ENCODE measurements around the gene RBM47. TPM values are rescaled to one million over a fixed set of nuclear protein-coding genes. Genes with fewer than 3 reads are reported as not detected.
"Not testable (repeated sequence)": the region's sequence is repeated elsewhere in the genome, so short reads cannot be mapped to it uniquely, and the experiment has no call there.

Gene RBM47
- total and polyA plus RNA-seq, 5 donors = 0.97 to 8.2 (median 4.7) TPM

DNA sequence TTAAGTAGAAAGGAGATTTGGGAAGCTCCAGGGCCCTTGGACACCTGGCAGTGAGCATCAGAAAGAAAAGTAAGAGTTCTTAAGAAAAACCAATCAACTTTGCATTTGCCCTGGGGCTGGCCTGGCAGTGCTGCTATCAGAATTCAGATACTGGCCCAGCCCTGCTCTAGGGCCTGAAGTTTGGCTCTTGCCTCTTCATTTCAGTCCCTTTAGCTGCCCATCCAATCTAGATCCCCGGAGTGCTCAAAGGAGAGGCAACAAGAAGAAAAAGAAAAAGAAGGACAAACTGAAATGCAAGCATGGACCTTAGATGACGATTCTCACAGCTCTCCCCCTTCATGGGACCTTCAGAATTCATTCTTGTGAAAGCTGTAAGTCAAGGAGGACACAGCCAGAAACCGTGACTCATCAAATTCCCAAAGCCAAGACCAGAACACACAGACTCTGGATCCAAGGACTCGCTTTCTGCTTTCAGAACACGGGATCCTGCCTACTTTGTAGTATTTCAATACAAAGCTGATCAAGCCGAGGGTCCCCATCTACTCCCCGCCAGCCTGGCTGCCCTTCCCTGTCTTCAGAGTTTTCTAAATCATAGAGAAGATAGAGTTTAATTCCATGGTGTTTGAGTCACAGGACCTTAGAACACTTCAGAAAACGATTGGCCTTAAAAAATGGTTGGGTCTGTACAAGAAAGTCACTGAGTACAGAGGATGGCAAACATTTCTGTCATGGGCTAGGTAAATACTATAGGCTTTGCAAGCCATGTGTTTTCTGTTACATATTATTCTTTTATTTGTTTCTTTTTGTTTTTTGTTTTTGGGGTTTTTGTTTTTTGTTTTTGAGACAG is 103.7 kb downstream of the RBM47 start:
- DNase-seq (peak in 2 of 3 donors; percentile 42 to 54), ATAC-seq (peak; percentile 91 to 92)
- 56% methylated on average over 8 of the region's 8 CpGs for WGBS
- H3K4me1 ChIP-seq (ENCODE audit: control insufficient read depth, insufficient read depth, low read length) = no peaks in the 10 kb centered on the region
- intact Hi-C loops (cut with DNase I) = no loop called here
- no peak overlapping the region for H3K4me3 ChIP-seq (ENCODE audit: low read length)
- no peaks in the 10 kb centered on the region for H3K27me3 ChIP-seq (ENCODE audit: control insufficient read depth, insufficient read depth)
- peak overlapping the region; percentile 77 for H3K27ac ChIP-seq (ENCODE audit: low read length)
- no peaks in the 10 kb centered on the region for H3K9me3 ChIP-seq (ENCODE audit: control insufficient read depth, low read length)

DNA sequence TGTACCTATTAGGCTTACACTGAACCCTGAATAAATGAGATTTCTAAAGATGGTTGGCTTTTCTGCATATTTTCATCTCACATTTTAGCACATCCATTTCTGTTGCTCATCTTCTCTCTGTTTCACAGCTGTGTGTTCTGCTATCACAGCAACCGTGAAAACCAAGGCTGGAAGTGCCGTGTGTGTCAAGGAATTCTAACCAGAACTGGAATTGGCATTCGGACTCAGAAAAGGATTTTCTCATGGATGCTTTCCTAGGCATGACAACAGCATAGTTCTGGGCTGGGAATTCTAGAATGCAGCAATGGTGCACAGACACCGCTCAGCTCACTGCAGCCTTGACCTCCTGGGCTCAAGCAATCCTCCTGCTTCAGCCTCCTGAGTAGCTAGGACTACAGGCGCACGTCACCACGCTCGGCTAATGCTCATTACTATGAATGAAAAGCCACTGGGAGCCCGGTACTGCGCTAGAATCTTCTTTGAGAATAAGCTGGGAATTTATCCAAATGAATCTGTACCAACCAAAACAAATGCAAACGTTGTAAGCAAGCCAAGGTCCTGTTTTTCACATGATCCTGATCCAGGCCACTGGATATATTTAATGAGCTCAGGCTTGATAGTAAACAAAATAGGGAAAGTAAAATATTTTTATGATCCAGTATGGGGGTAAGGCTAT is 105.2 kb downstream of the RBM47 start:
- intact Hi-C loops (cut with DNase I) = no loop called here
- peak in 1 of 2 donors; percentile 66 for ATAC-seq
- H3K4me3 ChIP-seq (ENCODE audit: low read length) = no peak overlapping the region
- H3K27ac ChIP-seq (ENCODE audit: low read length) = no peak overlapping the region
- H3K9me3 ChIP-seq (ENCODE audit: control insufficient read depth, low read length) = no peaks in the 10 kb centered on the region
- H3K4me1 ChIP-seq (ENCODE audit: control insufficient read depth, insufficient read depth, low read length) = no peaks in the 10 kb centered on the region
- DNase-seq = peak in 1 of 3 donors; percentile 25
- no peaks in the 10 kb centered on the region for H3K27me3 ChIP-seq (ENCODE audit: control insufficient read depth, insufficient read depth)
- WGBS = 59% methylated on average over 11 of the region's 11 CpGs

DNA sequence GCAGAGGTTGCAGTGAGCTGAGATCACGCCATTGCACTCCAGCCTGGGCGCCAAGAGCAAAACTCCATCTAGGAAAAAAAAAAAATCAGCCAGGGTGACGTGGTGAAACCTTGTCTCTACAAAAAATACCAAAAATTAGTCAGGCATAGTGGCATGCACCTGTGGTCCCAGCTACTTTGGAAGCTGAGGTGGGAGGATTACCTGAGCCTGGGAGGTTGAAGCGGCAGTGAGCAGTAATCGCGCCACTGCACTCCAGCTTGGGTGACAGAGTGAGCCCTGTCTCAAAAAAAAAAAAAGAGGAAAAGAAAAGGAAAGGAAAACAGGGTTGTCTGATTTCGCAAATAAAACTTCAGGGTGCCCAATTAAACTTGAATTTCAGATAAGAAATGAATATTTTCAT is 106.1 kb downstream of the RBM47 start:
- no peak overlapping the region for H3K27ac ChIP-seq (ENCODE audit: low read length)
- no peaks in the 10 kb centered on the region for H3K27me3 ChIP-seq (ENCODE audit: control insufficient read depth, insufficient read depth)
- H3K4me3 ChIP-seq (ENCODE audit: low read length) = no peak overlapping the region
- no peaks in the 10 kb centered on the region for H3K9me3 ChIP-seq (ENCODE audit: control insufficient read depth, low read length)
- intact Hi-C loops (cut with DNase I) = no loop called here
- no peaks in the 10 kb centered on the region for H3K4me1 ChIP-seq (ENCODE audit: control insufficient read depth, insufficient read depth, low read length)
- WGBS = 95% methylated on average over 7 of the region's 7 CpGs
- DNase-seq (no peak), ATAC-seq (no peak)

DNA sequence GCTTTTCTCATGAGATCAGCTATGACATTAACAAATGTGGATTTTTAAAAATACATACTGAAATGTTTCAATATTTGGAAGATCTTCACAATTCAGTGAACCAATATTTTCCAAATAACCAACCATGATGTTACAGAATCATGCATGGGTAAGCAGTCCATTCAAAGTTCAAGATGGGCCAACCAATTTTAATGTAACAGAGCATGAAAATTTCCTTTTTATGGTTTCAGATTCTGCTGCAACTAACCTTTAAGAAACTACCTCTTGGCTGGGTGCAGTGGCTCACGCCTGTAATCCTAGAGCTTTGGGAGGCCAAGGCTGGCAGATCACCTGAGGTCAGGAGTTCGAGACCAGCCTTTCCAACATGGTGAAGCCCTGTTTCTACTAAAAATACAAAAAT is 107.7 kb downstream of the RBM47 start:
- Histone ChIP-seq H3K27me3 (ENCODE audit: control insufficient read depth, insufficient read depth) (no peaks in the 10 kb centered on the region), H3K4me3 (ENCODE audit: low read length) (no peak overlapping the region), H3K4me1 (ENCODE audit: control insufficient read depth, insufficient read depth, low read length) (no peaks in the 10 kb centered on the region), H3K27ac (ENCODE audit: low read length) (no peak overlapping the region), H3K9me3 (ENCODE audit: control insufficient read depth, low read length) (no peaks in the 10 kb centered on the region)
- intact Hi-C loops (cut with DNase I) = no loop called here
- DNase-seq = no peak
- 88% methylated on average over 2 of the region's 2 CpGs for WGBS
- ATAC-seq = no peak

DNA sequence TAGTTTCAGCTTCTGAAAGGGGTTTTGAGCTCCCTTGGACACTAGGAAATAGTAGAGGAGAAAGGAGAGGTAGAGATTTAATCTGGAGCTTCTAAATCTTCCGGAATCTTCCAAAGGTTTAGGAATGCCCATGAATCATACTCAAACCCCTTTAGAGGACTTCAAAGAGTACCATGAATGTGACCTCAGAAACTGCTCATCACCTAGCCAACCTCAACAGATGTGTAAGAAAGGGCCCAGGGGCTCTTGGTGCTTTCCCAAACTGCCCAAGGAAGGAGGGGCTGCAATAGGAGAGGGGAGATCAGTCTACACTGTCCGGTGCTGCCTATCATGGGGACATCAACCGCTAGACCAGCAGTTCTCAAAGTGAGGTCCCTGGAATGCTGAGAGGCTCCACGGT is 109.1 kb downstream of the RBM47 start:
- DNase-seq = no peak
- no peak for ATAC-seq
- H3K27me3 ChIP-seq (ENCODE audit: control insufficient read depth, insufficient read depth) = no peaks in the 10 kb centered on the region
- peaks cover 1% of the 10 kb centered on the region for H3K4me1 ChIP-seq (ENCODE audit: control insufficient read depth, insufficient read depth, low read length)
- H3K9me3 ChIP-seq (ENCODE audit: control insufficient read depth, low read length) = no peaks in the 10 kb centered on the region
- H3K4me3 ChIP-seq (ENCODE audit: low read length) = no peak overlapping the region
- WGBS = 93% methylated on average over 4 of the region's 4 CpGs
- H3K27ac ChIP-seq (ENCODE audit: low read length) = no peak overlapping the region
- intact Hi-C loops (cut with DNase I) = no loop called here

DNA sequence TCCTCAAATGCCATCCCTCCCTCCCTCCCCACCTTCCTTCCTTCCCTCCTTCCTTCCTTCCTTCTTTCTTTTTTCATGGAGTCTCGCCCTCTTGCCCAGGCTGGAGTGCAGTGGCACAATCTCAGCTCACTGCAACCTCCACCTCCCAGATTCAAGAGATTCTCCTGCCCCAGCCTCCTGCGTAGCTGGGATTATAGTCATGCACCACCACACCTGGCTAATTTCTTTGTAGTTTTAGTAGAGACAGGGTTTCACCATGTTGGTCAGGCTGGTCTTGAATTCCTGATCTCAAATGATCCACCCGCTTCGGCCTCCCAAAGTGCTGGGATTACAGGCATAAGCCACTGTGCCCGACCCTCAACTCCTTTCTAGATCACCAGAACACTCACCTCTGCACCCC is 112.6 kb downstream of the RBM47 start:
- H3K27me3 ChIP-seq (ENCODE audit: control insufficient read depth, insufficient read depth); H3K4me1 ChIP-seq (ENCODE audit: control insufficient read depth, insufficient read depth, low read length); intact Hi-C loops (cut with DNase I); H3K9me3 ChIP-seq (ENCODE audit: control insufficient read depth, low read length); H3K27ac ChIP-seq (ENCODE audit: low read length); DNase-seq; ATAC-seq; H3K4me3 ChIP-seq (ENCODE audit: low read length): not testable (repeated sequence)
- 90% methylated on average over 5 of the region's 5 CpGs for WGBS

DNA sequence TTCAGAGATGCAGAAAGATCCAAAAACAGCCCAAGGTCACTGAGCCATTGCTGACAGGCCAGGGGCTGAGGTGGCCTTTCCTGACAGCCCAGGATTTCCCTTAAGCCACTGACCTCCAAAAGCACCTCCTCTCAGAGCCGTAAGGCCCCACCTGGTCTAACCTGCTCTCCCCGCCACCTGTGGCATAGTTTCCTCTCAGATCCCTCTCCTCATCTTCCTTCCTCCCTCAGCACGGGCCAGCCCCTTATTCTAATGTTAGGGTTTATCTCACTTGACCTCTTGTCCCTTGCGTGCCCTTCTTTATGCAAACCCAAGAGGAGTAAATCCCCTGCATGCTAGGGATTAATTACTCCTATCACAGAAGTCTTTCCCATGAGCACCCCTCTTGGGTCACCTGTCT is 113.0 kb downstream of the RBM47 start:
- WGBS = 76% methylated on average over 4 of the region's 4 CpGs
- Histone ChIP-seq H3K9me3 (ENCODE audit: control insufficient read depth, low read length) (no peaks in the 10 kb centered on the region), H3K4me1 (ENCODE audit: control insufficient read depth, insufficient read depth, low read length) (peaks cover 1% of the 10 kb centered on the region), H3K4me3 (ENCODE audit: low read length) (no peak overlapping the region), H3K27ac (ENCODE audit: low read length) (no peak overlapping the region), H3K27me3 (ENCODE audit: control insufficient read depth, insufficient read depth) (no peaks in the 10 kb centered on the region)
- ATAC-seq = no peak
- intact Hi-C loops (cut with DNase I) = no loop called here
- DNase-seq = no peak

DNA sequence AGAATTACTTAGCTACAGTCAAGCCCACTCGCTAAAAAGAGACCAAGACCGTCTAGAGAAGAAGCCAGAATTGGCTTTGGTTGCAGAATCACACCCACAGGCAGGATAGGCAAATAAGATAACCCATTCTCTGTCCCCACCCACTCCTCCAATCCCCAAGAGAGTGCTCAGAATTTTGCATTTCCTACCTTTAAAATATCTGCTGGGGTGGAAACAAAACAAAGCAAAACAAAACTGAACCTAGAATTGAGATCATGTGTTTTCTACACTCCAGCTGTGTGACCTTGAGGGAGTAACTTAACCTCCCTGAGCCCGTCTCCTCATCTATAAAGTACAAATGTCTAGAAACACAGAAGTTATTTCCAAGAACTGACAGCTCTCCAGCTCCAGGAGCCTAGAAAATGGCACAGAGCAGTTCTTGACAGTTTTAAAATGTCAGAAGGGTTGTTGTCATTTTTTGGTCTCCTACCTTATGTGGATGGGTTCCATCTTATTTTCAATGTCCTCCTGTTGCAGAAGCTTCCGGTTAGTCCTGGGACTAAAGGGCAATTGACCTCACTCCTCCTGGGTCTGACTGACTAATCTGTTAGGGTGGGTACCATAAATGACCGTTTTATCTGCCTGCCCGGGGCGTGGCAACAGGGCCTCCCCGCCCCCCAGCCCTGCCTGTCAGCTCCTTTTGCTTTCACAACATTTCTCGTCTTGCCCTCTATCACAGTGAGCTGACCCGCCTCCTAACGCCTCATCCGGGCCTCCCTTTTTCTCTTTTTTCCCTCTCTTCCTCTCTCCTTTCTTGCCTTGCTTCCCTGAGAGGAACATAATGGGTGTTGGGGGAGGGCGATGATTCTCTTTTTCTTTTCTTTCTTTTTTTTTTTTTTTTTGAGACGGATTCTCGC is 114.0 kb downstream of the RBM47 start:
- intact Hi-C loops (cut with DNase I) = no loop called here
- H3K9me3 ChIP-seq (ENCODE audit: control insufficient read depth, low read length) = no peaks in the 10 kb centered on the region
- H3K4me1 ChIP-seq (ENCODE audit: control insufficient read depth, insufficient read depth, low read length) = peaks cover 1% of the 10 kb centered on the region
- no peak overlapping the region for H3K4me3 ChIP-seq (ENCODE audit: low read length)
- DNase-seq (peak in 2 of 3 donors; percentile 44 to 54), ATAC-seq (peak; percentile 86 to 94)
- whole genome bisulfite sequencing = 50% methylated on average over 15 of the region's 15 CpGs
- no peaks in the 10 kb centered on the region for H3K27me3 ChIP-seq (ENCODE audit: control insufficient read depth, insufficient read depth)
- H3K27ac ChIP-seq (ENCODE audit: low read length) = no peak overlapping the region

DNA sequence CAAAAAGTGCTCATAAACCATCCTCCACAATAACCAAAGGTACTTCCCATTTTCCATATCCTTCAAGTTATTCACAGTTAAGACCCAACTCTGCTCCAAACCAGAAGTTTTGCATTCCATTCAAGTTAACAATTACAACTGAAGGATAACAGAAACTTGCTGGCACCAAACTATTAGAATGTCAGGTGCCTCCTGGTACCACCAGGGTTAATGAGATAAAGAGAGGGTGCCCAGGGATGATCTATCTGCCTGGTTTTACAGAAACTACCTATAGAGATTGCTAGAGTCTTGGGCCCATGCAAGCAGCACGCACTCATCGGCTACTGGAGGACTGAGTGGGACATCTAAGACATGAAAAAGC is 114.6 kb downstream of the RBM47 start:
- DNase-seq (no peak), ATAC-seq (peak in 1 of 2 donors; percentile 22)
- Histone ChIP-seq H3K27ac (ENCODE audit: low read length) (no peak overlapping the region), H3K9me3 (ENCODE audit: control insufficient read depth, low read length) (no peaks in the 10 kb centered on the region), H3K4me3 (ENCODE audit: low read length) (no peak overlapping the region), H3K27me3 (ENCODE audit: control insufficient read depth, insufficient read depth) (no peaks in the 10 kb centered on the region), H3K4me1 (ENCODE audit: control insufficient read depth, insufficient read depth, low read length) (peaks cover 1% of the 10 kb centered on the region)
- WGBS = 90% methylated on average over 2 of the region's 2 CpGs
- intact Hi-C loops (cut with DNase I) = no loop called here

DNA sequence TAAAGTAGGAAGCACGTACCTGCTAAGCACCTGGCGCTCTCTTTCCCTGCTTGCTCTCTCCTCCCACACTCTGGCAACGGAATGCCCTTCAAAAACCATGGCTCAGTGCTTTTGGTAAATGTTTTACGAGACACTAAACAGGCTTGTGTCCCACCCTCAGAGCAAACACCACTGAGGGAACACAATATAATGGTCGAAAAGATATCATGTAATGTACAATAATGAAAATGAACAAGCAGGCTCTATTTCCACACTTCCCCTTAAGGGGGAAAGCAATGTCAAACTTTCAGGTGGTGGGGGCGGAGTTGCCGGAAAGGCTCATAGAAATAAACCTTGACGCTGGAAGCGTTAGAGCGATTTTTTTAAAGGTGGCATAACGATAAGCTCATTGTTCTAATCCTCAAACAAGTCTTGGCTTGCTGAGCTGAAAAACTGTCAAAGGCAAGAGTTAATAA is 115.1 kb downstream of the RBM47 start:
- H3K27me3 ChIP-seq (ENCODE audit: control insufficient read depth, insufficient read depth) = no peaks in the 10 kb centered on the region
- ATAC-seq (no peak), DNase-seq (no peak)
- no peak overlapping the region for H3K27ac ChIP-seq (ENCODE audit: low read length)
- peaks cover 1% of the 10 kb centered on the region for H3K4me1 ChIP-seq (ENCODE audit: control insufficient read depth, insufficient read depth, low read length)
- WGBS = 83% methylated on average over 11 of the region's 11 CpGs
- H3K4me3 ChIP-seq (ENCODE audit: low read length) = no peak overlapping the region
- intact Hi-C loops (cut with DNase I) = no loop called here
- H3K9me3 ChIP-seq (ENCODE audit: control insufficient read depth, low read length) = no peaks in the 10 kb centered on the region

All from right cardiac atrium (tissue), 5 donors.